Measurements from ENCODE around the gene SLC46A2.

DNA sequence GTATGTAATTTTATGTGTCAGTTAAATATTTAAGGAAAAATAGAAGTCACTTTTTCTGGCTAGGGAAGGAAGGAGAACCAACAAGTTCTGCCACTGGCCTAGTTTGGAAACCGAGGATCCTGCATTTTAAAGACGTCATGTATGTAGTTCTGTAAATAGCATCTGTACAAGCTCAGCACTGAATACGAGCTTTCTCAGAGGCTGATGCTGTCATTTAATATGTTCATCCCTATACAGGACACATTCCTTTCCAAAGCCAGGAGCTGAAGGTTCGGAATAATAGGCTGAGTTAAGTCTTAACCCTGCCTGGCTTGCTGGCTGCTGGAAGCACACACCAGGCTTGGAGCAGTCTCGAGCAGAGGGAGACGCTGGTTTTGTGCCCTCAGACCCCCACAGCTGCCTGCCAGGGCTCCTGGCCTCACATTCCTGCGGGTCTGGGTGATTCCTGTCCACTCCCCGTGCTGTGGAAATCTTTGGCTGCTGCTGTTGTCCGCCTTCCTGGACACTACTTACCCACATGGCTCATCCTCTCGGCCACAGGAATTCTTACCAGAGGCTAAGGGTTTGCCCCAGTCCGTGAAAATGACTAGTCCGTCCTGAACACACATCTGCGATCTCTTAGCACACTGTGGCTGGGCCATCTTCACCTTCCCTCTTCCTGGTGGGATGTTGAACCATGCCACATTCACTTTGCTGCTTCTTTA is 36.6 kb downstream of the SLC46A2 start:
- no peak for TF ChIP-seq CTCF (IDR thresholded peaks at IDR 0.05; ENCODE audit: insufficient read depth, low read depth, low read length)
- no peak for TF ChIP-seq EZH2 (IDR thresholded peaks at IDR 0.05; ENCODE audit: insufficient read depth, low read length)
